ENCODE data around the gene F10.

The F10 gene

DNA sequence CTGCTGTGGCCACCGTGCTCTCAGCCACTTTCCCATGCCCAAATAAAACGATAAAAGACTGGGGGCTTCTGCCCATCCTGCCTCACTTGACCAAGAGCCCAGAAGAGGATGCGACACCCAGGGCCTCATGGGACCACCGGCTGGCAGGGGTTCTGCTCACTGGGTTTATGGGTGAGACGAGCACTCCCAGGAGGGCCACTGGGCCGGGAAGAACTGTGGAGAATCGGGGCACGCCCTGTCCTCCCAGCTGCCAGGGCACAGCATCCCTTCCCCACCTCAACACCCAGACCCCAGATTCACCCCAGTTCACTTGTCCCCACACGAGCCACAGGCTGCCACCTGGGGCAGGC is 4.7 kb upstream of the F10 start:
- peak; percentile 42 for DNase-seq

DNA sequence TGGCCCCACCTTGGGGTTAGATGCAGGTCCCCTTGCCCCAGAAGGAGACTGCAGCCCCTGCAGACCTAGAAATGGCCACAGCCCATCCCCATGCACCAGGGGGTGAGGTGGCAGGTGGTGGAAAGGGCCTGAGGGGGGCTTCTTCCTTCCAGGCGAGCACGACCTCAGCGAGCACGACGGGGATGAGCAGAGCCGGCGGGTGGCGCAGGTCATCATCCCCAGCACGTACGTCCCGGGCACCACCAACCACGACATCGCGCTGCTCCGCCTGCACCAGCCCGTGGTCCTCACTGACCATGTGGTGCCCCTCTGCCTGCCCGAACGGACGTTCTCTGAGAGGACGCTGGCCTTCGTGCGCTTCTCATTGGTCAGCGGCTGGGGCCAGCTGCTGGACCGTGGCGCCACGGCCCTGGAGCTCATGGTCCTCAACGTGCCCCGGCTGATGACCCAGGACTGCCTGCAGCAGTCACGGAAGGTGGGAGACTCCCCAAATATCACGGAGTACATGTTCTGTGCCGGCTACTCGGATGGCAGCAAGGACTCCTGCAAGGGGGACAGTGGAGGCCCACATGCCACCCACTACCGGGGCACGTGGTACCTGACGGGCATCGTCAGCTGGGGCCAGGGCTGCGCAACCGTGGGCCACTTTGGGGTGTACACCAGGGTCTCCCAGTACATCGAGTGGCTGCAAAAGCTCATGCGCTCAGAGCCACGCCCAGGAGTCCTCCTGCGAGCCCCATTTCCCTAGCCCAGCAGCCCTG is 4.2 kb upstream of the F10 start:
- DNase-seq: peak; percentile 59

DNA sequence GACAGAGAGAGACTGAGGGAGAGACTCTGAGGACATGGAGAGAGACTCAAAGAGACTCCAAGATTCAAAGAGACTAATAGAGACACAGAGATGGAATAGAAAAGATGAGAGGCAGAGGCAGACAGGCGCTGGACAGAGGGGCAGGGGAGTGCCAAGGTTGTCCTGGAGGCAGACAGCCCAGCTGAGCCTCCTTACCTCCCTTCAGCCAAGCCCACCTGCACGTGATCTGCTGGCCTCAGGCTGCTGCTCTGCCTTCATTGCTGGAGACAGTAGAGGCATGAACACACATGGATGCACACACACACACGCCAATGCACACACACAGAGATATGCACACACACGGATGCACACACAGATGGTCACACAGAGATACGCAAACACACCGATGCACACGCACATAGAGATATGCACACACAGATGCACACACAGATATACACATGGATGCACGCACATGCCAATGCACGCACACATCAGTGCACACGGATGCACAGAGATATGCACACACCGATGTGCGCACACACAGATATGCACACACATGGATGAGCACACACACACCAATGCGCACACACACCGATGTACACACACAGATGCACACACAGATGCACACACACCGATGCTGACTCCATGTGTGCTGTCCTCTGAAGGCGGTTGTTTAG is 3.3 kb upstream of the F10 start:
- peak; percentile 39 for DNase-seq

DNA sequence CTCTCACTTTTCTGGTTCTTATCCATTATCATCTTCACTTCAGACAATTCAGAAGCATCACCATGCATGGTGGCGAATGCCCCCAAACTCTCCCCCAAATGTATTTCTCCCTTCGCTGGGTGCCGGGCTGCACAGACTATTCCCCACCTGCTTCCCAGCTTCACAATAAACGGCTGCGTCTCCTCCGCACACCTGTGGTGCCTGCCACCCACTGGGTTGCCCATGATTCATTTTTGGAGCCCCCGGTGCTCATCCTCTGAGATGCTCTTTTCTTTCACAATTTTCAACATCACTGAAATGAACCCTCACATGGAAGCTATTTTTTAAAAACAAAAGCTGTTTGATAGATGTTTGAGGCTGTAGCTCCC is 2.8 kb upstream of the F10 start:
- no peak for DNase-seq

DNA sequence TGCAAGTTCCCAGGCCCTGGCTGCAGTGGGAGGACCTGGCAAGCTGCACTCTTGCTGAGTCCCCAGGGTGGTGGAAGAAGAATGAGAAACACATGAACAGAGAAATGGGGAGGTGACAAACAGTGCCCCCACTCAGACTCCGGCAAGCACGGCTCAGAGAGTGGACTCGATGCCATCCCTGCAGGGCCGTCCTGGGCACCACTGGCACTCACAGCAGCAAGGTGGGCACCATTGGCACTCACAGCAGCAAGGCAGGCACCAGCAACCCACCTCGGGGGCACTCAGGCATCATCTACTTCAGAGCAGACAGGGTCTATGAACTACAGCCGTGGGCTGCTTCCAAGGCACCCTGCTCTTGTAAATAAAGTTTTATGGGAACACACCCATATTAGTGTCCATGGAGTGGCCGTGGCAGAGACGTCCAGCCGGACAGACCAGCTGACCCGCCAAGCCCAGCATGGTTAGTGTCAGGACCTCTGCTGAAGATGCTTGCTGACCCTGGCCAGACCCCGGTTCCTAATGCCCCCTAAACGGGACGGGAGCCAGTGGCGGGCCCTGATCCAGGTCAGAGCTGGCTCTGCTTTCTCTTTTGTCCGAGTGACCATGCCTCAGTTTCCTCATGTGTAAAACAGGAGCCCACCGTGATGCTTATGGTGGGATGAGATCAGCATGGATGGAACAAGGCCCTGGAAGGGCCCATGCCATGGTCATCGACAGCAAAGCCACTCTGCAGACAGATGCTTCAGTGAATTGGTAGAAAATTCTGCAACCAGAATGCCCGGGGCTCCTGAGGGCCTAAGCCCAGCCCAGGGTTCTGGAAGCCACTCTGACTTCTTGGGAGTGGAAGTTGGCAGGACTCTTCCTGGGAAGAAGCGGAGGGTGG is 2.1 kb upstream of the F10 start:
- peak; percentile 59 for DNase-seq

DNA sequence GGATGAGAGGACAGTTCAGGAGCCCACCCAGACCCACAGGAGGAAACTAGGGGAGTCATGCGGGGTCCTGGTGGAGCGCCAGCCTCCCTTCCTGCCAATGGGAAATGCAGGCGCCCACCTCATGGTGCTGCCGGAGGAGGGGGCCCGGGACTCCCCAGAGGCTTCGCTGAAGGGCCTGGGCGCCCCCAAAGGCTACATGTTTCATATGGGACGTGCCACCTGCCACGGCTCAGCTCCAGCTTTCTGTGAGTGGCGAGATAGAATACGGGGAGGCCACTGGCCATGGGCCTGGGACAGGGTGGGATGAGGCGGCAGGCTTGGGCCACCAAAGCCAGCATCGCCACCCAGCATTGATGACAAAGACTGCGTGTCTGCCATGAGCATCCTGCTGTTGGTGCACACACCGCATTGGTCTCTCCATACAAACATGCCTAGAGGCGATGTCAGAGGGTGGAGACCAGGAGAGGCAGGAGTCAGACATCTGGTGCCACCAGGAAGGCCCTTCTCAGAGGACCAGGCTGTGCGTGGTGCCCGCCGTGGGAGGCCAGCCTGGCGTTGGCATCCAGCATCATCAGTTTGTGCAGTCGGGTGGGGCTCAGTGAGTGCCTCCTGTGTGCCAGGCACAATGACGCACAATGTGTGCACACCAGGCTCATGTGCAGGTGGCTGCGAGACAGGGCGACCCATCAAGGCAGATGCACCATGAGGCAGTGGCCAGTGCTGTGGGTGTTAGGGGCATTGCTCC is 1.2 kb upstream of the F10 start:
- peak; percentile 50 for DNase-seq

DNA sequence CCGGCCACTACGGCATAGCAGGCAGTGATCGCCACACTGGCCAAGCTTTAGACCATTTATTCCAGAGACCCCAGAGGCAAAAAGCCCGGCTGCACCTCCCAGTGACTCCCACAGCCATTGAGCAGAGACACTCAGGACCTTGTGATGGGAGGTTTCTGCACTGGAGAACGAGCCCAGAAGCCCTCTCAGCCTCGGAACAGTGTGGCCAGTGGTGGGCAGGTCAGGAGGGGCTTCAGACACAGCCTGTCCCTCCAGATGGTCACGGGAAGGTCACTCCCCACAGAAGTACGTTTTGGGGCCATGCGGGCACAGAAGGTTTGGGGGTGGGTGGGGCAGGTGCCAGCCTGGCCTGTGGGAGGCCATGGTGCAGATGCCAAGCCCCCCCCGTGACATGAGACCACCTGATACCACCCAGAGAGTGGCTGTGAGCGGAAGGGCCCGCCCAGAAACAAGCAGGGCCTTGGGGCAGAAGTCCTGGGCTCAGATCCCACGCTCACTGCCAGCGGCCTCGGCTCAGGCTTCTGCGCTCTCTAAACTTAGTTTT is 599 bp upstream of the F10 start:
- no peak for DNase-seq

DNA sequence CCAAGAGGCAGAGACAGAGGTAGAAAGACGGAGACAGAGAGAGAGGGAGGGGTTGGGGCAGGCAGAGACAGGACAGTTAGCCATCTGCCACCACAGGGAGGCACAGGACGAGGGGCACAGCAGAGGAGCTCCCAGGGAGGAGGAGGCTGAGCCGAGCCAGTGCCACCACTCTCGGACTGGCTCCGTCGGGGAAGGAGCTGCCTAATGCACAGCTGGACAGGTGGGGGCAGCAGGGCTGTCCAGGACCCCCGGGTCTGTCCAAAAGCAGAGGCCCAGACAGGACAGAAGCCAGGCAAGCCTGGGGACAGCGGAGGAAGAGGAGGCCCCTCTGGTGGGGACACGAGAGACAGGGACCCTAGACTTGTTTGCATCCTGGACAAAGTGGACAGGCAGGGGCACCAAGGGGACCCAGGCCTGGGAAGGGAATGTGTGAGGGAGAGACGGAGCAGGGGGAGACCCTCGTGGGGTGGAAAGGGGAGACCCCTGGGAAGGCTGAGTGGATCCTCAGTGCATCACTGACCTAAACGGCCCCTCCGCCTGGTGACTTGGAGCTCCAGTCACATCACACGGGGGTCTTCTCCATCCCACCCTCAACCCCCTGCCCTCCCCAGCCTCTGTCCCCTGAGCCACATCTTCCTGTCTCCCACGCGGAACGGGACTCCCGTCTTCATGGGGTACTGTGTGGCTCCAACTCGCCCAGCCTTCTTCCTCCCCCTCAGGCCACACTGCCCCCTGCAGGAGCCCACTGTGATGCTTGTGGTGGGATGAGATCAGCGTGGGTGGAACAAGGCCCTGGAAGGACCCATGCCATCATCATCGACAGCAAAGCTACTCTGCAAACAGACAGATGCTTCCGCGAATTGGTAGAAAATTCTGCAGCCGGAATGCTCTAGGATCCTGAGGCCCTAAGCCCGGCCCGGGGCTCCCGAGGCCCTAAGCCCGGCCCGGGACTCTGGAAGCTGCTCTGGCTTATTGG is 915 bp downstream of the F10 start:
- DNase-seq: peak; percentile 61

DNA sequence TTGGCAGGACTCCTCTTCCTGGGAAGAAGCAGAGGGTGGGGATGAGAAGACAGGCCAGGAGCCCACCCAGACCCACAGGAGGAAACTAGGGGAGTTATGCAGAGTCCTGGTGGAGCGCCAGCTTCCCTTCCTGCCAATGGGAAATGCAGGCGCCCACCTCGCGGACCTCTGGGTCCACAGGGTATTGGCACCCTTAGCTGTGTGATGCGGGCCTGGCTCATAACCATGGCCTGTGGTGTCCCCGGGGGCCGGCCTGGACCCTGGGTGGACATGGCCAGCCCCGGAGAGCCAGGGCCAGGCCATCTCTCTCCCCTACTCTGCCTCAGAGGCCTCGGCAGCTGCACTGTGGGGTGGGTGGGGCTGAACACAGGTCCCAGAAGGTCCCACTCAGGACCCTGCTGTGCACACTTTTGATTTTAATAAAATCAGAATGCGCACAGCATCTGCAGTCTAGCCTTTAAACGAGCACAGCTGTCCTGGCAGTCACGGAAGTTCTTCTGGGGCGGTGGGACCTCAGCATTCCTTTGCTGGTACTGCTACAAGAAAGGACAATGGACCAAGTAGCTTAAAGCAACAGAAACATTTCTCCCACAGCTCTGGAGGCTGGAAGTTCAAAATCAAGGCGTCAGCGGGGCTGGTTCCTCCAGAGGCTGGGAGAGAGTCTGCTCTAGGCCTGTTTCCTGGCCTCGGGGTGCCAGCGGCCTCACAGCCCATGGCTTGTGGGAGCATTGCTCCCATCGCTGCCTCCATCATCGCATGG is 1.8 kb downstream of the F10 start:
- DNase-seq: peak; percentile 31

DNA sequence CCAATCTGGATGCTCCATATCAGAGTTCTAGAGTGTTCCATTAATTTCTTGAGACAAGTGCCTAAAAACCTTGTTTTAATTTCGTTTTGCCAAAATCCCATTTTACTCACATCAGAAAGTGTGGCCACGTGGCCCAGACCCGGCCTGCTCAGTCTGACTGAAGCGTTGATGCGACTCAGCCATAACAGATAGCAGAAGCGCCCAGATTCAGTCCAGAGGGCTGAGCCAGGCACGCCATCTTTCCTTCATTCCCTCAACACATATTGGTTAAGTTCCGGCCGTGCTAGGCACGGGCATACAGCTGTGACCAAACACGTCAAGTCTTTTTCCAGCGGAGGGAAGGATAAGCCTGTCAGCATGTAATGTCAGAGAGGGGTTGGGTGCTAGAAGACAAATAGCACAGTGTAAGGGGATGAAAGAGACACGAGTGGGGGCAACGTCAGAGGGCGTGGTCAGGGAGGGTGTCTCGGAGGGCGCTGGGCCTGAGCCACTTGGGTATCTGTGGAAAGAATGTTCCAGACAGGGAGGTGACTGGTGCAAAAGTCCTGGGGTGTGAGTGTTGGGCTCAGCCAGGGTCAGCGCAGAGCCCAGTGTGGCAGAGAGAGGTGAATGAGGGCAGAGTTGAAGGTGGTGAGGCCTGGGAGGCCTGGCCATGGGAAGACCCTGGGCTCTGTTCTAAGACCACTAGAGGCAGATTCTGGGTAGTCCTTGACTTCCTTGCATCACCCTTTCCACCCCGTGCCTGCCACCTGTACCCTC is 3.1 kb downstream of the F10 start:
- DNase-seq: peak; percentile 34

DNA sequence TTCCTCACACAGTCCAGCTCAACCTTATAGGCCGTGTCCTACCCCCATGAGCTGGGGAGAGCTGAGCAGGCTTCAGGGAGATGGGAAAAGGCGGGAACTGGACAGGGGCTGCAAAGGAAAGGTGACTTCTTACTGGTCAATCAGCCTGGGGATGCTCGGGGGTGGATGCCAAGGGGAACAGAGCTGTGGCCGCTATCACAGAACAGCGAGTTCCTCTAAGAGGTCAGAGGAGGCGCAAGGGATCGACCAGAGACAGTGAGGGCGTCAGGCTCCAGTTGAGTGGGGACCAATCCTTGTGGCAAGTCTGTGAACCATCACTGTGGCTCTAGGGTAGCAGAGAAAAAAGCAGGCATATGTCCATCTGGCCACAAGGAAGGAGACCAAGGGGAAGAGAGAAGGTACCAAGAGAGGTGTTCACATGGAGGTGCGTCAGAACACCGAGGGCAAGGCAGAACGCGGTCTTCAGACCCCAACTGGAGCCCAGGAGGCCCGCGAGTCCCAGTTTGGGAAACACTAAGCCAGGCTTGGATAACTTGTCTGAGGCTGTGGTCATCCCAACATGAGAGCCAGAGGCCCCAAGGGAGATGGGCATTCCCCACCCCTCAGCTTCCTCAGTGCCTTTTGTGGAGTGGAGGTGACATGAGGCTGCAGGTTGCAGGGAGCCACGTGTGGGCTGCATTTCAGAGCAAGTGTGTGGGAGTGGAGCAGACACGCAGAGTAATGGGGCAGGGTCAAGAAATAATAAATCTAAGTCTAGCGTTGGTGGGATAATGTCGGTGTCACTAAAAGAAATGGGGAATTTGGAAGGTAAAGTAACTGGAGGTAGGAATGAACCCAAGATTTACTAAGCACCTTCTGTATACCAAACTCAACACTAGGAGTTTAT is 3.9 kb downstream of the F10 start:
- no peak for DNase-seq

DNA sequence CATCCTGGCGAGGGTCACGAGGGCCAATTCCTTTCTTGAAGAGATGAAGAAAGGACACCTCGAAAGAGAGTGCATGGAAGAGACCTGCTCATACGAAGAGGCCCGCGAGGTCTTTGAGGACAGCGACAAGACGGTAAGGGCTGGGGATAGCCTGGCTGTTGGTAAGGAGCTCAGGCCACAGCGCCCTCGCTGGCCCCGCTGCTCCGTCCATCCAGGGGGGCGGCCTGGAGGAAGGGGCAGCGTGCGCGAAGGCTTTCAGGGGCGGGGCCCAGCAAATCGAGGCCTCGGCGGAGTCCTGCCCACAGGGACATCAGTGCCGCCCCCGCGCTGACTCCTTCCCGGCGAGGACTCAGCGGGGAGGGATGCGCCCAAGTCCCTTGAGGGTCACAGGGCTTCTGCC is 6.9 kb downstream of the F10 start:
- DNase-seq: no peak

DNA sequence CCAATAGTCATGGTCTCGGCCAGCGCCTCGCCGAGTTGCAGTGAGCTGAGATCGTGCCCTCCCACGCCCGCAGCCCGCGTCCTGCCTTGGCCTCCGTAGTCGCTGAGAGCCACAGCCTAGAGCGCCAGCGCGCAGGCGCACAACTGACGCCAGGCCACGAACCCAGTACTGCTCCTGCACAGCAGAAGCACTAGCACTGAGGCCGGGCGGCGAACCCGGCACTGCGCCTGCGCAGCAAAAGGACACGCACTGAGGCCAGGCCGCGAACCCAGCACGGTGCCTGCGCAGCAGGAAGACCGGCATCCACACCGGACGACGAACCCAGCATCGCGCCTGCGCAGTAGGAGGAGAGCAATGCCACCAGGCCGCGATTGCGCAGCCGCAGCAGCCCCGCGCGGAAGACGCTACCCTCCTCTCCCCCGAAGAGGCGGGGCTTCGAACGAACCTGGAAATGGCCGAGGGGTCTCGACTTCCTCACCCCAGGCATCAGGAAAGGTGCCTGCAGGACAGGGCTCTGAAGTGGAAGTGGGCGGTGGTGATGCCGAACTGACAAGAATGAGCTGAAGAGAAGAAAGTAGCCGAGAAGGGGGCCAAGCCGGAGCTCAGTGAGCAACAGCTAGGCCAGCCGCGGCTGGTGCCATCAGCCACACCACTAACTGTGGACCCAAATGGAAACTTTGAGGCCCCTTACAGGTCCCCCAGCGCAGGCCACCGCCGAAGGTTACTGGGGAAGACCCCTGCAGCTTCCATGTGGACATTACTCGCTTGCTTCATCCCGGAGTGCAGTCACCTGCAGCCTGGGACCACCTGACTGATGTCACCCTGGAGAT is 7.5 kb downstream of the F10 start:
- peak; percentile 71 for DNase-seq

DNA sequence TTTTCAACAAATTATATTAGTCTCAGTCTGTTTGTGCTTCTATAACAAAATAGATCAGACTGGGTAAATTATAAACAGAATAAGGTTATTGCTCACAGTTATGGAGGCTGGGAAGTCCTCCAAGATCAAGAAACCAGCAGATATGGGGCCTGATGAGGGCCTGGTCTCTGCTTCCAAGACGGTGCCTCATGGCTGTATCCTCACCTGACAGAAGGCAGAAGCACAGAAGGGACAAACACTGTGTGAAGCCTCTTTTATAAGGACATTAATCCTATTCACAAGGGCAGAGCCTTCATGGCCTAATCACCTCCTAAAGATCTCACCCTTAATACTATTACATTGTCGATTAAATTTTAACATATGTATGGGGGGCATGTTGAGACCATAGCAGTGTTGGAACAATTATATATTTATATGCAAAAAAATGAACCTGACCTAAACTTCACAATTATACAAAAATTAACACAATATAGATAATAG is 12.7 kb downstream of the F10 start:
- DNase-seq: no peak

DNA sequence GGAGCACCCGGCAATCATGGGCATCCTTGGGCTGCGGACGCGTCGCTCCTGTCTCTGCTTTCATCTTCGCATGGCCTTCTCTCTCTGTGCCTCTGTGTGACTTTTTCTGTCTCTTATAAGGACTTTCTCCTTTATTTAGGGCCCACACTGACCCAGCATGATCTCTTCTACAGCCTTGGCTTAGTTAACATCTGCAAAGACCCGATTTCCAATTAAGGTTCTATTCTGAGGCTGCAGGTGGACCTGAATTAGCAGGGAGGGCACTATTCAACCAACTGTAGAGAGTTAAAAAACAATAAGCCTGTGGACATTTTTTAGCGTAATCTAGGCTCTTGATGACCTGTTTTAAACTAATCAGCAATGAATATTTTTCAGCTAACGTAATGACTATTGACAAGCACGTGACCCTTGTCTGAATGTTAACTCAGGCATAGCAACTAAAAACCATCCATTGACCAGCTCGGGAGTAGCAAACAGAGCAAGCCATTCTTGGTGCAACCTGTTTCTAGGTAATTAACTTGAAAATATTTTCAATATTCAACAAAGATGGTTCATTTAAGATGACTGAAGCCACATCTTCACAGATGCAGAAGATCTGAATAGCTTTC is 15.2 kb downstream of the F10 start:
- DNase-seq: no peak

DNA sequence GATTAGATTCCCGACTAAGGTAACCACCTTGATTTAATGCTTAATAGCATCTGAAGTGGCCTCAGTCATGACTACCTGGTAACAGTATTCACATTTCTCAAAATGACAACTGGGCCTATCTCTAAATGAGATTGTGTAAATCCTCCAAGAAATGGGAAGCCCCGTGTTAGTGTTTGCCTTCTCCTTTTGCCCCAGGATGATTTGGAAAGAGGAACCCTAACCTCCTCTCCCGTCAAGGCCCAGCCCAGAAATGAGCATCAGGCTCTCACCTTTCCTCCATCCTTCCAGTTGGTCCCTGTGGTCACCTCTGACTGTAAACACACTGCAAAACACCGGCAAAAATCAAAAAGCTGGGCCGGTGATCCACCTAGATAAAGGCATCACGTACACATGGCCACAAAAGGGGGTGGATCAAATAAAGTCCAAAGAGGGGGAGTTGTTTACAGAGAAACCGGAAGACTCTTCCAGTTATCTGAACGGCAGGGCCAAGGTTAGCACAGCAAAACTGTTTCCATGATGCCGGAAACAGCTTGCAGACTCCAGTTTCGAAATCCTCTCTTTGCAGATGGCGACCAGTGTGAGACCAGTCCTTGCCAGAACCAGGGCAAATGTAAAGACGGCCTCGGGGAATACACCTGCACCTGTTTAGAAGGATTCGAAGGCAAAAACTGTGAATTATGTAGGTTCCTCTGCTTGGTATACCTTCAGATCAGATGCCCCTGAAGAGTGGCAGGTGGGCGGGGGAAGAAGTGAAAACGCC is 16.4 kb downstream of the F10 start:
- DNase-seq: no peak

DNA sequence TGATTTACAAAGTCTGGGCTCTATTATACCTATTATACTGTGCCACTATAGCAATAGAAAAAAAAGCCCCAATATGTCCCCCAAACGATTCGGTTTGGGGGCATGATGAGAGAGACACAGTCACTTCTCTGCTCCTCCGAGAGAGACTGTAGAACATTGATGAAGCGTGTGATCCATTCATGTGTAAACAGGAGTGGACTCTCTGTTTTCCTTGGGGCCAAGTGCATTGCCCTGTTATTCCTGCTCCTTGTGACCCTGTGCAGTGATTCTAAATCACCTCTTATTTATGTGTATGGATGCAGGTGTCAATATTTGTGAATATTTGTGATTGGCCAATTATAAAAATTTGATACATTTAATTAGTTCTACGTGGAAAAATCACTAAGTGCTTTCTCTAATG is 17.0 kb downstream of the F10 start:
- DNase-seq: no peak

Data from activated effector memory CD4-positive, alpha-beta T cell treated with anti-CD3 and anti-CD28 coated beads, Interleukin-2, amount 50 U/mL, for 16 hours (primary cell).